Measurements from ENCODE around the gene PLAAT4.

The PLAAT4 gene

GRCh38 chr11:63536669-63537292 is at the start of gene PLAAT4:
Gene PLAAT4 (plus strand): TSS chr11:63536808. CDS start chr11:63536869, 61 bp downstream.
- no peak for DNase-seq (ENCODE audit: low spot score in 2 of 2)
- H3K4me3 ChIP-seq = no peak within 1 kb of the TSS
- H3K27me3 ChIP-seq (ENCODE audit: low read depth) = no peaks in the 10 kb centered on the region
- in situ Hi-C loops (cut with MboI; ENCODE audit: low sequenced_read_pairs) = no loop called here
- no peaks in the 10 kb centered on the region for H3K36me3 ChIP-seq (replicated peaks)
- peaks cover 37% of the 10 kb centered on the region for H3K4me1 ChIP-seq
- H3K9me3 ChIP-seq = no peaks in the 10 kb centered on the region

GRCh38 chr11:63488789-63489188 is 47.8 kb upstream of the PLAAT4 start:
- Histone ChIP-seq H3K27me3 (ENCODE audit: low read depth) (no peaks in the 10 kb centered on the region), H3K4me3 (no peak overlapping the region), H3K9me3 (peaks cover 8% of the 10 kb centered on the region), H3K4me1 (peaks cover 31% of the 10 kb centered on the region), H3K36me3 (replicated peaks) (no peaks in the 10 kb centered on the region)
- no peak for DNase-seq (ENCODE audit: low spot score in 2 of 2)
- in situ Hi-C loops (cut with MboI; ENCODE audit: low sequenced_read_pairs) = no loop called here

- no peaks in the 10 kb centered on the region for H3K36me3 ChIP-seq (replicated peaks)
- DNase-seq (ENCODE audit: low spot score in 2 of 2) = peak; percentile 74 to 88
- in situ Hi-C loops (cut with MboI; ENCODE audit: low sequenced_read_pairs) = no loop called here
- no peak overlapping the region for H3K4me3 ChIP-seq
- H3K9me3 ChIP-seq = peaks cover 8% of the 10 kb centered on the region
- no peaks in the 10 kb centered on the region for H3K27me3 ChIP-seq (ENCODE audit: low read depth)
- peaks cover 31% of the 10 kb centered on the region for H3K4me1 ChIP-seq
Measured at GRCh38 chr11:63489879-63490278, 46.7 kb upstream of the PLAAT4 start.

GRCh38 chr11:63490551-63491239 is 45.9 kb upstream of the PLAAT4 start, which contains the start of gene PLAAT5:
Gene PLAAT5 (minus strand): TSS chr11:63491167. CDS start chr11:63491034, 133 bp downstream.
- peaks cover 31% of the 10 kb centered on the region for H3K4me1 ChIP-seq
- peak; percentile 16 to 50 for DNase-seq (ENCODE audit: low spot score in 2 of 2)
- no peaks in the 10 kb centered on the region for H3K27me3 ChIP-seq (ENCODE audit: low read depth)
- H3K9me3 ChIP-seq = peaks cover 7% of the 10 kb centered on the region
- in situ Hi-C loops (cut with MboI; ENCODE audit: low sequenced_read_pairs) = no loop called here
- peak within 1 kb of the TSS; percentile 17 for H3K4me3 ChIP-seq
- H3K36me3 ChIP-seq (replicated peaks) = no peaks in the 10 kb centered on the region

GRCh38 chr11:63491240-63491587 is 45.4 kb upstream of the PLAAT4 start:
- peak overlapping the region; percentile 17 for H3K4me3 ChIP-seq
- in situ Hi-C loops (cut with MboI; ENCODE audit: low sequenced_read_pairs) = no loop called here
- DNase-seq (ENCODE audit: low spot score in 2 of 2) = no peak
- peaks cover 2% of the 10 kb centered on the region for H3K9me3 ChIP-seq
- no peaks in the 10 kb centered on the region for H3K27me3 ChIP-seq (ENCODE audit: low read depth)
- peaks cover 31% of the 10 kb centered on the region for H3K4me1 ChIP-seq
- H3K36me3 ChIP-seq (replicated peaks) = no peaks in the 10 kb centered on the region

GRCh38 chr11:63491636-63492372 is 44.8 kb upstream of the PLAAT4 start:
- no peak for DNase-seq (ENCODE audit: low spot score in 2 of 2)
- Histone ChIP-seq H3K36me3 (replicated peaks) (no peaks in the 10 kb centered on the region), H3K4me3 (no peak overlapping the region), H3K27me3 (ENCODE audit: low read depth) (no peaks in the 10 kb centered on the region), H3K9me3 (no peaks in the 10 kb centered on the region), H3K4me1 (peaks cover 31% of the 10 kb centered on the region)
- in situ Hi-C loops (cut with MboI; ENCODE audit: low sequenced_read_pairs) = no loop called here

- no peaks in the 10 kb centered on the region for H3K36me3 ChIP-seq (replicated peaks)
- peaks cover 1% of the 10 kb centered on the region for H3K9me3 ChIP-seq
- in situ Hi-C loops (cut with MboI; ENCODE audit: low sequenced_read_pairs) = no loop called here
- H3K4me1 ChIP-seq = peaks cover 31% of the 10 kb centered on the region
- no peak for DNase-seq (ENCODE audit: low spot score in 2 of 2)
- H3K27me3 ChIP-seq (ENCODE audit: low read depth) = no peaks in the 10 kb centered on the region
- no peak overlapping the region for H3K4me3 ChIP-seq
Measured at GRCh38 chr11:63492441-63492840, 44.2 kb upstream of the PLAAT4 start.

- no peaks in the 10 kb centered on the region for H3K27me3 ChIP-seq (ENCODE audit: low read depth)
- peaks cover 5% of the 10 kb centered on the region for H3K9me3 ChIP-seq
- in situ Hi-C loops (cut with MboI; ENCODE audit: low sequenced_read_pairs) = no loop called here
- H3K4me3 ChIP-seq = no peak overlapping the region
- no peaks in the 10 kb centered on the region for H3K36me3 ChIP-seq (replicated peaks)
- DNase-seq (ENCODE audit: low spot score in 2 of 2) = no peak
- peaks cover 31% of the 10 kb centered on the region for H3K4me1 ChIP-seq
Measured at GRCh38 chr11:63493127-63493526, 43.5 kb upstream of the PLAAT4 start.

- Histone ChIP-seq H3K36me3 (replicated peaks) (no peaks in the 10 kb centered on the region), H3K9me3 (peaks cover 5% of the 10 kb centered on the region), H3K4me3 (no peak overlapping the region), H3K4me1 (peaks cover 17% of the 10 kb centered on the region), H3K27me3 (ENCODE audit: low read depth) (no peaks in the 10 kb centered on the region)
- no peak for DNase-seq (ENCODE audit: low spot score in 2 of 2)
- in situ Hi-C loops (cut with MboI; ENCODE audit: low sequenced_read_pairs) = no loop called here
Measured at GRCh38 chr11:63494975-63495374, 41.6 kb upstream of the PLAAT4 start.

- Histone ChIP-seq H3K9me3 (peaks cover 15% of the 10 kb centered on the region), H3K36me3 (replicated peaks) (no peaks in the 10 kb centered on the region), H3K4me3 (no peak overlapping the region), H3K4me1 (peaks cover 31% of the 10 kb centered on the region), H3K27me3 (ENCODE audit: low read depth) (no peaks in the 10 kb centered on the region)
- no peak for DNase-seq (ENCODE audit: low spot score in 2 of 2)
- in situ Hi-C loops (cut with MboI; ENCODE audit: low sequenced_read_pairs) = no loop called here
Measured at GRCh38 chr11:63499874-63500273, 36.7 kb upstream of the PLAAT4 start.

GRCh38 chr11:63501236-63501635 is 35.4 kb upstream of the PLAAT4 start:
- no peaks in the 10 kb centered on the region for H3K27me3 ChIP-seq (ENCODE audit: low read depth)
- in situ Hi-C loops (cut with MboI; ENCODE audit: low sequenced_read_pairs) = no loop called here
- H3K36me3 ChIP-seq (replicated peaks) = no peaks in the 10 kb centered on the region
- H3K4me1 ChIP-seq = peaks cover 31% of the 10 kb centered on the region
- peaks cover 15% of the 10 kb centered on the region for H3K9me3 ChIP-seq
- no peak overlapping the region for H3K4me3 ChIP-seq
- DNase-seq (ENCODE audit: low spot score in 2 of 2) = peak; percentile 33 to 83

- in situ Hi-C loops (cut with MboI; ENCODE audit: low sequenced_read_pairs) = no loop called here
- Histone ChIP-seq H3K4me1 (peaks cover 31% of the 10 kb centered on the region), H3K27me3 (ENCODE audit: low read depth) (no peaks in the 10 kb centered on the region), H3K36me3 (replicated peaks) (no peaks in the 10 kb centered on the region), H3K4me3 (no peak overlapping the region), H3K9me3 (peaks cover 14% of the 10 kb centered on the region)
- no peak for DNase-seq (ENCODE audit: low spot score in 2 of 2)
Measured at GRCh38 chr11:63502252-63502820, 34.3 kb upstream of the PLAAT4 start.

GRCh38 chr11:63503492-63503891 is 33.1 kb upstream of the PLAAT4 start:
- no peak for DNase-seq (ENCODE audit: low spot score in 2 of 2)
- H3K9me3 ChIP-seq = peaks cover 10% of the 10 kb centered on the region
- H3K4me3 ChIP-seq = no peak overlapping the region
- in situ Hi-C loops (cut with MboI; ENCODE audit: low sequenced_read_pairs) = no loop called here
- peaks cover 31% of the 10 kb centered on the region for H3K4me1 ChIP-seq
- H3K36me3 ChIP-seq (replicated peaks) = no peaks in the 10 kb centered on the region
- H3K27me3 ChIP-seq (ENCODE audit: low read depth) = no peaks in the 10 kb centered on the region

GRCh38 chr11:63504054-63504453 is 32.6 kb upstream of the PLAAT4 start:
- DNase-seq (ENCODE audit: low spot score in 2 of 2) = peak in 1 of 2 experiments; percentile 41
- Histone ChIP-seq H3K27me3 (ENCODE audit: low read depth) (no peaks in the 10 kb centered on the region), H3K9me3 (peaks cover 10% of the 10 kb centered on the region), H3K4me3 (no peak overlapping the region), H3K36me3 (replicated peaks) (no peaks in the 10 kb centered on the region), H3K4me1 (peaks cover 31% of the 10 kb centered on the region)
- in situ Hi-C loops (cut with MboI; ENCODE audit: low sequenced_read_pairs) = no loop called here

All from HAP-1 (cell line).